MM.1S (cell line): Measurements from ENCODE around the gene RAPGEF3.
A peak's percentile ranks its signal among the peaks of the same experiment; 100 is the strongest.

ENCODE experiments used
- DNase-seq: peaks from one replicate; pipeline ENCODE4 v3.0.0-alpha.2; 2015
- H2AFZ ChIP-seq: fragments of 300-600 bp; sonication (generic); 2 replicates; pipeline ENCODE4 v1.6.0; 2016; ENCODE audit warnings: antibody characterized with exemption, low read length
- H3F3A ChIP-seq: fragments of 300-600 bp; sonication (generic); 2 replicates; pipeline ENCODE4 v1.6.1; 2016; ENCODE audit warnings: mild to moderate bottlenecking, antibody characterized with exemption, low read length, moderate library complexity, mixed read lengths; ENCODE audit not compliant: insufficient read depth
- H3K27ac ChIP-seq: fragments of 300-600 bp; sonication (generic); 2 replicates; pipeline ENCODE4 v1.5.1; 2016; ENCODE audit warnings: mild to moderate bottlenecking, low read length
- H3K27me3 ChIP-seq: fragments of 300-600 bp; sonication (generic); replicated peaks from 2 replicates; pipeline ENCODE4 v1.6.0; 2016; ENCODE audit warnings: low read length; ENCODE audit not compliant: insufficient read depth
- H3K36me3 ChIP-seq: fragments of 300-600 bp; sonication (generic); replicated peaks from 2 replicates; pipeline ENCODE4 v1.6.1; 2016; ENCODE audit warnings: mild to moderate bottlenecking, low read length, mixed read lengths; ENCODE audit not compliant: insufficient read depth
- H3K4me1 ChIP-seq: fragments of 300-600 bp; sonication (generic); 2 replicates; pipeline ENCODE4 v1.6.1; 2016; ENCODE audit warnings: low read length, mixed read lengths
- H3K4me2 ChIP-seq: fragments of 300-600 bp; sonication (generic); 2 replicates; pipeline ENCODE4 v1.6.0; 2016; ENCODE audit warnings: low read depth, low read length
- H3K4me3 ChIP-seq: fragments of 300-600 bp; sonication (generic); 2 replicates; pipeline ENCODE4 v1.5.1; 2016; ENCODE audit warnings: low read length, mixed read lengths
- H3K79me2 ChIP-seq: fragments of 300-600 bp; sonication (generic); 2 replicates; pipeline ENCODE4 v1.6.1; 2016; ENCODE audit warnings: mixed run types, low read length, mixed read lengths
- H3K9ac ChIP-seq: fragments of 300-600 bp; sonication (generic); 2 replicates; pipeline ENCODE4 v1.6.1; 2016; ENCODE audit warnings: low read length, mixed read lengths
- H3K9me2 ChIP-seq: fragments of 300-600 bp; sonication (generic); replicated peaks from 2 replicates; pipeline ENCODE4 v1.6.1; 2016; ENCODE audit warnings: mild to moderate bottlenecking, low read length, mixed read lengths; ENCODE audit not compliant: insufficient read depth
- H3K9me3 ChIP-seq: fragments of 300-600 bp; sonication (generic); replicated peaks from 2 replicates; pipeline ENCODE4 v1.6.1; 2016; ENCODE audit warnings: mild to moderate bottlenecking, low read length, mixed read lengths; ENCODE audit not compliant: insufficient read depth
- H4K20me1 ChIP-seq: fragments of 300-600 bp; sonication (generic); 2 replicates; pipeline ENCODE4 v1.6.1; 2016; ENCODE audit warnings: mild to moderate bottlenecking, low read length, moderate library complexity, mixed read lengths; ENCODE audit not compliant: insufficient read depth
- EZH2 ChIP-seq: fragments of 300-600 bp; sonication (generic); optimal IDR thresholded peaks from 2 replicates; pipeline ENCODE3; 2017; ENCODE audit warnings: low read depth, mild to moderate bottlenecking, antibody characterized with exemption, low read length, mixed read lengths
- EZH2phosphoT487 ChIP-seq: fragments of 300-600 bp; sonication (generic); IDR thresholded peaks from 2 replicates; pipeline ENCODE4 v1.6.1; 2018; ENCODE audit warnings: antibody characterized with exemption, low read length
- TF ChIP-seq, protein P1 (sequence below): fragments of 300-600 bp; sonication (generic); IDR thresholded peaks from 2 replicates; pipeline ENCODE4 v1.5.1; 2016; ENCODE audit warnings: antibody characterized with exemption, low read length, mixed read lengths

Gene RAPGEF3

DNA sequence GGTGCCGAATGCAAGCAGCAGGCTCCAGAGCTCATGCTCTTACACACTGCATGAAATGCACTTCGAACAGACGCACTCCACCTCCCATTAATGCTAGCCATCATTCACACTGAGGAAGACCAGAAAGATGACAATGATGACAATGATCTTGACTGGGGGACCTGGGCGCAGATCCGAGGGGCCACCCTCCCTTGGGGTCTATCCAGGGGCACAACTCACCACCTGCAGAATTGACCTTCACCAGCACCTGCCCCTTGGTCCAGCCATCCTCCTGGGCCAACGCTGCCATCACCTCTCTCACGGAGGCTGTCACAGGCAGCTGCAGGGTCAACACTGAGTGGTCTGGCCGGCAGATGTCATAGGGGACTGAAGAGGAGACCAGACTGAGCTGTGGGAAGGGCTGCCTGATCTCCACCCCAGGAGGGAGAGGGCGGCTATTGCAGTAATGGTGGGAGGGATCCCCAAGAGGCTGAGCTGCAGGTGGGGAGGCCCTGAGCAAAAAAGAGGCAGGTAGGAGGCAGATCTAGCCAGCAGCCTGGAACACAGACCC, 15.3 kb downstream of the RAPGEF3 start:
- H3K9me3 ChIP-seq = no peaks in the 10 kb centered on the region
- H3K9ac ChIP-seq = no peak overlapping the region
- H4K20me1 ChIP-seq = no peaks in the 10 kb centered on the region
- H3K4me2 ChIP-seq = no peak overlapping the region
- no peaks in the 10 kb centered on the region for H3K36me3 ChIP-seq
- no peak overlapping the region for H3K4me3 ChIP-seq
- H2AFZ ChIP-seq = no peak overlapping the region
- DNase-seq = no peak
- H3K79me2 ChIP-seq = no peaks in the 10 kb centered on the region
- H3K9me2 ChIP-seq = no peaks in the 10 kb centered on the region
- H3K27me3 ChIP-seq = no peaks in the 10 kb centered on the region
- H3F3A ChIP-seq = peaks cover 5% of the 10 kb centered on the region; the same call in 1 of the 2 replicates
- H3K27ac ChIP-seq = no peak overlapping the region
- H3K4me1 ChIP-seq = peaks cover 34% of the 10 kb centered on the region
- TF ChIP-seq, protein P1, sequence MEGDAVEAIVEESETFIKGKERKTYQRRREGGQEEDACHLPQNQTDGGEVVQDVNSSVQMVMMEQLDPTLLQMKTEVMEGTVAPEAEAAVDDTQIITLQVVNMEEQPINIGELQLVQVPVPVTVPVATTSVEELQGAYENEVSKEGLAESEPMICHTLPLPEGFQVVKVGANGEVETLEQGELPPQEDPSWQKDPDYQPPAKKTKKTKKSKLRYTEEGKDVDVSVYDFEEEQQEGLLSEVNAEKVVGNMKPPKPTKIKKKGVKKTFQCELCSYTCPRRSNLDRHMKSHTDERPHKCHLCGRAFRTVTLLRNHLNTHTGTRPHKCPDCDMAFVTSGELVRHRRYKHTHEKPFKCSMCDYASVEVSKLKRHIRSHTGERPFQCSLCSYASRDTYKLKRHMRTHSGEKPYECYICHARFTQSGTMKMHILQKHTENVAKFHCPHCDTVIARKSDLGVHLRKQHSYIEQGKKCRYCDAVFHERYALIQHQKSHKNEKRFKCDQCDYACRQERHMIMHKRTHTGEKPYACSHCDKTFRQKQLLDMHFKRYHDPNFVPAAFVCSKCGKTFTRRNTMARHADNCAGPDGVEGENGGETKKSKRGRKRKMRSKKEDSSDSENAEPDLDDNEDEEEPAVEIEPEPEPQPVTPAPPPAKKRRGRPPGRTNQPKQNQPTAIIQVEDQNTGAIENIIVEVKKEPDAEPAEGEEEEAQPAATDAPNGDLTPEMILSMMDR = no peak
- TF ChIP-seq EZH2phosphoT487 = no peak
- TF ChIP-seq EZH2 = no peak

DNA sequence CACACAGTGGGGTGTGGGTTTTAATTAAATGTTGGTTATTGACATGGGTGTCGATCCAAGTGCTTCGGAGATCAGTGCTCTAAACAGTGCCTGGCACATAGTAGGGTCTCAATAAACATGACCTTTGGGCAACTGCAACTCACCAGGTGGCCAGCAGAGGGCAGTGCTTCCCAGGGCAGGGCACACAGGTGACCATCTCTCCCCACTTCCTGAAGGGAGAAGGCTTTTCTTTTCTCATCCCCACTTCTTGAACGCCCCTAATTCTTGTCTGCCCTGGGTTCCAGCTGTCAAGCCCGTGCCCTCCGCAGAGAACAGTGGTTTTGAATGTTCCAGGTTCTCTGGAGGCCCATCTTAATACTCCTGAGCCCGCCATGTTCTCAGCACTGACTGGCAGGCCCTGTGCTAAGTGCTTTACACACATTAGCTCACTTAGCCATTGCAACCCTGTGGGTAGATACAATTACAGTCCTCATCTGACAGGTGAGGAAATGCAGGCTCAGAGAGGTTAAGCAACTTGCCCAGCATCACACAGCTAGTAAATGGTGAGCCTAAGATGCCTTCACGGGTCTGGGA, 16.3 kb downstream of the RAPGEF3 start:
- Histone ChIP-seq H2AFZ (no peak overlapping the region; the same call in 1 of the 2 replicates), H3K27ac (no peak overlapping the region), H3K36me3 (no peaks in the 10 kb centered on the region), H3K4me1 (peaks cover 26% of the 10 kb centered on the region), H3K4me2 (no peak overlapping the region), H4K20me1 (no peaks in the 10 kb centered on the region), H3K9ac (no peak overlapping the region), H3K9me3 (no peaks in the 10 kb centered on the region), H3K4me3 (no peak overlapping the region), H3K9me2 (no peaks in the 10 kb centered on the region), H3K79me2 (no peaks in the 10 kb centered on the region), H3K27me3 (no peaks in the 10 kb centered on the region), H3F3A (peaks cover 5% of the 10 kb centered on the region; the same call in 1 of the 2 replicates)
- TF ChIP-seq EZH2phosphoT487 (no peak), EZH2 (no peak)
- TF ChIP-seq, protein P1 = peak; percentile 96
- peak; percentile 47 for DNase-seq

DNA sequence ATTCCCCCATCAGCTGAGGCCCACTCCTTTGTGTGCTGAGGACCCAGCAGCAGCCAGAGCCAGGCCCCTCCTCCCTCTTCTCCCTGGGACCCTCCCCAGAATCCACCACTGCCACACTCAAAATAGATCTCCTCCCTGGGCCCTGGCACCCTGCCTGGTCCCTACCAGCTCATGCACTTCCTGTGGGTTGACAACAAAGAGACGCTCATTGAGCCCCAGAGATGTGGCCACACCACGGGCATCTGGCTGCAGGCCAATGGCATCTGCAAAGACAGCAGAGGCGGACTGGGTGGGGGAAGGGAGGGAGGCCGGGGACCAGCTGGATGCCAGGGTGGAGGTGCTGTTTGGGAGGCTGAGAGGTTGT, 17.4 kb downstream of the RAPGEF3 start:
- Histone ChIP-seq H3K27ac (peak overlapping the region; percentile 32; the same call in 1 of the 2 replicates), H3K79me2 (no peaks in the 10 kb centered on the region), H3K9ac (no peak overlapping the region), H3K36me3 (no peaks in the 10 kb centered on the region), H4K20me1 (no peaks in the 10 kb centered on the region), H3K9me3 (no peaks in the 10 kb centered on the region), H3K4me1 (peaks cover 16% of the 10 kb centered on the region), H3F3A (peaks cover 5% of the 10 kb centered on the region; the same call in 1 of the 2 replicates), H2AFZ (peak overlapping the region; percentile 44), H3K9me2 (no peaks in the 10 kb centered on the region), H3K4me3 (no peak overlapping the region), H3K4me2 (peak overlapping the region; percentile 23), H3K27me3 (no peaks in the 10 kb centered on the region)
- TF ChIP-seq, protein P1 = no peak
- TF ChIP-seq EZH2 = no peak
- TF ChIP-seq EZH2phosphoT487 = no peak
- DNase-seq = peak; percentile 93
